GM11168 (cell line): ENCODE results near the gene KIAA1755.

Source experiments
- in situ Hi-C: fragments of 300-500 bp; cut with MboI; formaldehyde crosslinking; loops from one replicate; pipeline ENCODE4 v1.12.0; 2022; ENCODE audit warnings: low sequenced_read_pairs; ENCODE audit not compliant: unreplicated experiment

KIAA1755 gene

DNA sequence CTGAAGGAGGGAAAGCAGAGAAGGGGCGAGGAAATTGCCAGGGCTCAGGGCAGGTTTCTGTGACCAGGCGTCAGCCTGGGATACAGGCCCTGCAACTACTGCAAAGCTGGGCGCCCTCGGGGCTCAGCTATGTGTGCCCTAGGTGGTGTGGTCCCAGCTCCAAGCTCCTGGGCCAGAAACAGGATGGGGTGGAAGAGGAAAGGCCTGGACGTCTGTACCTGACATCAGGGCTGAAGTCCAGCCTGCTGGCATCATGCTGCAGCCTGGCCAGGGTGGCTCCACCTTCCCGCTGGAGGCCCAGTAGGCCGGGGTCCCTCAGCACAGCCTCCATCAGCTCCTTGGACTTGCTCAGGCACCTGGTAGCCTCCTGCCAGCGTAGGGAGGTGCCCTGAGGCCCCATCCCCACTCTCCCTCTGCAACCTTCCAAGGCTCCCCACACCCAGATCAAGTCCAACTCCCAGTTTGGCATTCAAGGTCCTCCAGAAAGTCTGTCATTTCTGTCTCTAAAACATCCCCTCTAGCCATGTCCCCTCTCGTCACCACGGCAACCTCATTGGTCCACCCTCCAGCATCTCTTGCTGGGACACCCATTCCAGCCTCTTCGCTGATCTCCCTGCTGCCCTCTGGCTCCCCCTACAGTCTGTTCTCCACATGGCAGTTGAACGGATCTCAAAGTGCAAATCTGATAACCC, 38.2 kb downstream of the KIAA1755 start:
- in situ Hi-C loops, result no loop called here

DNA sequence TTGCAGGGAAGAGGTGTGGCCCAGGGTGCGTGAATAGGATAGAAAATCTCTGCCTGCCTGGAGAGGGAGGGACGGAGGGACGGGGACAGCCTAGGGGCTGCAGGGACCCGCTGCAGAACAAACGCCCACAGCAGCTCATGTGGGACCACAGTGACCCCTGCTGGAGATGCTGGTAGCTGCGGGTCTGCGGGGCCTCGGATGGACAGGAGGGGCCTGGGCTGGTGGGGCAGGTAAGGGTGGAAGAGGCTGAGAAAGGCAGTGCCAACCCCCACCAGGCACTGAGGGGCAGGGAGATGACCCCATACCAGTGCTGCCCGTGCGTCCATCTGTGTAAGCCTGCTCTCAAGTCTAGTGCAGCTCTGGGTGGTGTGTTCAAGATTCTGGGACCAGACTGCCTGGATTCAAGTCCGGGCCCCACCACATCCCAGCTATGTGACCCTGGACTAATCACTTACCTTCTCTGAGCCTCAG, 39.4 kb downstream of the KIAA1755 start:
- in situ Hi-C loops, result no loop called here

DNA sequence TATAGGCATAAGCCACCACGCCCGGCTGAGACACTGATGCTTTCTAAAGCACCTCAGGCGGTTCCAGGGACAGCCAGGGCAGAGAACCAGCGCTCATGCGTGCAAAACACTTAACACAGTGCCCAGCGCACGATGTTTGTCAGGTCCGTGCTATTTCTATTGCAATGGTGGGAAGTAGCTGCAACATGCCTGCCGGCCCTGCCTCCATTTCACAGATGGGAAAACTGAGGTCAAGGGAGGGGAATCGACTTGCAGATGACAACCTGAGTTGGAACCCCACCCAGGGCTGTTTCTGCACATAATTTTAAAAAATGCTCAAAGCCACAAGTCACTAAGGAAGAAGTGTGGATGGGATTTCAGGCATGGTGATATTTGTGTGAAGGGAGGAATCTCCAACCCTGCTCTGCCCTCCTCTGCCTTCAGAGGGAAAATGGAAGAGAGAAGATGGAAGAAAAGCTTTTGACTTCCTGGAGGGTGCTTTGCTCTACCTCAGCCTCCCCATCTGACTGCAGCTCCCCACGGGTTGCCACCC, 39.9 kb downstream of the KIAA1755 start:
- in situ Hi-C loops, result no loop called here

DNA sequence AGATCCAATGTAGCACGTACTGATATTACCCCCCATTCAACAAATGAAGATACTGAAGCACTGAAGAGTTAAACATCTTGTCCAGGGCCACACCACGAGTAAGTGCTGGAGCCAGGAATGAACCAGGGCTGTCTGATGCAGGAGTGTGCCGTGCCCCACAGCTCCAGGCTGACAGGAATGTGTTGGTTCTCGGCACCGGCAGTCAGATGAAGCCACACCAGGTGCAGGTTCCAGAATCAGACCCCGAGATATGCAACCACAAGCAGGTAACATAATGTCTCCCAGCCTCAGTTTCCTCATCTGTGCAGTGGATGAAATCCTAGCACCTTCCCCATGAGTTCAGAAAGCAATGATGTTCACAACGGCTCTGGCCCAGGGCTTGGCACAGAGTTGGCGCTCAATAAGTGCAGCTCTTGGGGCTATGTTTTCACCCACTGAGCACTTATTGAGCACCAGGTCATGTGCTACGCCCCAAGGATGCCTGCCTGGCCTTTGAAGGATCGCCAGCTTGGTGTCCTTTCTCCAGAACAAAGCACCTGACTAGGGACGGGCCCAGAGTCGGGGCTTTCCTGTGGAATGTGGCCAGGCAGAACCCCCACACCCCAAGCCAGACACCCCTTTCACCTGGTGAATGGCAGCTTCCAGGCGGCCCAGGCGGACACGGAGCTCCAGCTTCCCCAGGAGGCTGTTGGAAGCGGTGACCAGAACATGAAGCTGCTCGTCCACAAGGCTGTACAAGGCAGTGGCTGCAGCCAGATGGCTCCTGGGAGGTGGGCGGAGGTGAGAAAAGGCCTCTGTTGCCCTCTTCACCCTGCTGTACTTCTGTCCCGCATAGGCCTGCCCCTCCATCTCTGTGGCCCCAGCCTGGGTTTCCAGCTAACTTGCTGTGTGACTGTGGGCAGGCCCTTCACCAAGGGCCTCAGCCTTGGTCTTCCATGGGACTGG, 41.3 kb downstream of the KIAA1755 start:
- in situ Hi-C loops, result no loop called here

DNA sequence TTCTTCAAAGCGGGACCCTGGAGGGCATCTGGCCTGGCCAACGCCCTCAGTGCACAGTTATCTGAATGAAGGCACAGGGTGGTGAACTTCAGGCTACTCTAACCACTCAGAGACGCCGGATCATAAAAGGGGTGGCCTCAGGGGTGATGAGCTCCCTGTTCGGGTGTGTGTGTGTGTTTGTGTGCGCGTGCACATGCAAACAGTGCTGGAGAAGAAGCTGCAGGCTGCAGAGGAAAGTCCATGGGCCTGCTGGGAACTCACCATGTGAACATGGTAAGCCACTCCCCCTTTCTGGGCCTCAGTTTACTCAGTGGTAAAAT, 42.0 kb downstream of the KIAA1755 start:
- in situ Hi-C loops, result no loop called here

DNA sequence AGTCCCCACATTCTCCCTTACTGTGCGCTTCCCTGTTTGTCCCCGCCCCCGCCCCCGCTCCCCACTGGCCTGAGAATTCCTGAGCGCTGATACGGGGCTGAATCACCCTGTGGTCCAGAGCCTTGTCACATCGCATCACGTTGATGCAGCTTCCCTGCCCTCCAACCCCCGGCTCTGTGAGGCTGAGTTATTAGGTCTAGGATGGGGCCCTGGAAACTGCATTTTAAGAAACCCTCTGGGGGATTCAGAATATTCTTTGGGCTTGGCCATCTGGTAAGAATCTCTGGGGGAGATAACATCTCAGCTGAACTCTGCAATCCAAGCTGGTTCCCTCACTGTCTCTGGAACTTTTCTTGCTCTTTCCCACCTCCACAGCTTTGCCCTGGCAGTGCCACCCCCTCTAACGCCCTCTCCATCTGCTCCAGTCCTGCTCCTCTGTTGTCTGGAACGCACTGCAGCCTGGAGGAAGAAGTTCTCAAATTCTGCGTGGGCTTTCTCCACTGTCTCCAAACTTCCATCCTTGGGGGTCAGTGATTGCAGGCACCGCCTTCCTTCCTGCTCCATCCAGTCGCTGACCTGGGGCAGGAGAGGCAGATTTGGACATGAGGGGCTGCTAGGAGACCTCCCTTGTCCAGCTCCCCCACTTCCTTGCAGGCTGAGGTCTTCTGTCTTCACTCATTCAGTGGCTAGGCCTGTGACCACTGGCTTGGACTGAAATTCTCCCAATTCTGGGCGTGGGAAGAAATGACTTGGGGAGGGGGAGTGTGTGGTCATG, 42.6 kb downstream of the KIAA1755 start:
- in situ Hi-C loops, result no loop called here

DNA sequence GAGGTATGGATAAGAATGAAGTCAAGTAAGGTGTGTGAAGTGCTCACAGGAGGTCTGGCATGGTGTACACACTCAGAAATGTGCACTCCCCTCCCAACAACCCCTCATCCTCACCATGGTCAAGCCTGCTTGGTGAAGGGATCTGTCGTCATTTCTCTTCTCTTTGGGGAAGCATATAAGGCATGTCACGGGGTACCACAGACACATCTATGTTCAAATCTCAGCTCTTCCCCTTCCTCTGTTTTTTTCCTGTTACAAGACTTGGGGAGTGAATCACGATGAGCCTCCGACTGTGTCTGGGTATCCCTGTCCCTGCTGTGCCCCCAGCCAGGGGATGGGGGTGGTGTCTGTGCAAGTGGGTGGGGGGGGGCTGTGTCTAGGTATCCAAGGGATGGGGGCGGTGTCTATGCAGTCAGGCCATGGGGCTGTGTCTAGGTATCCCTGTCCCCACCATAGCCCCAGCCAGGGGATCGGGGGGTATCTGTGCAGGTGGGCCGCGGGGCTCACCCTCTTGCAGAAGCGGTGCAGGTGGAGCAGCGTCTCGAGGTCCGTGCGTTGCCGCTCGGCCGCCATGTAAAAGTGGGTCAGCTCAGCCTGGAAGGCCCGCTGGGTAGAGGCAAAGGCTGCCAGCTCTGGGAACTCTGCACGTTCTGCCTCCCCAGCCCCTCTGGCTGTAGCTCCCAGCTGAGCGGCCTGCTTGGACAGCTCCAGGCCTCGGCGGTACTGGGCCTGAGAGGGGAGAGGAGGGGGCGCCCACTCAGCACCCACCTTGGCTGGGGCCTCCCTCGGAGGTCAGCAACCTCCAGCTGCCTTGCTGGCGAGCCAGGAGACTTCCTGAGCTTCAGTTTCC, 43.6 kb downstream of the KIAA1755 start:
- in situ Hi-C loops, result no loop called here

DNA sequence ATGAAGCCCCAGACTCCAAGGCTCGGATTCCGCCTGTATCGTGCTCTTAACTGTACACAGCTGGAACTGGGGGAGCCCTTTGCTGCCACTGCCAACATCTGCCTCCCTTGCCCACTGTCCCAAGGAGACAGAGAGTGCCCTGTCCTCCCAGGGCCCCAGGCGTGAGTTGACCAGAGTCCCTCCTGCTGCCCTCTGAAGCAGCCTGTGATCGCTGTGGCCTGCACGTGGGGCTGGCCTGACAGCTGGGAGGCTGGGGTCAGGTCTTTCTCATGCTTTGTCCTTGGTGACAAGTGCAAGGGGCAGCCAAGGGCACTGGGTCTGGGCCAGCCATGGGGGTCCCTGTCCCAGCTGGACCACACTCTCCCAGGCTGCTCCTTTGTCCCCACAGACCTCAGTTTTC, 44.3 kb downstream of the KIAA1755 start:
- in situ Hi-C loops, result no loop called here

DNA sequence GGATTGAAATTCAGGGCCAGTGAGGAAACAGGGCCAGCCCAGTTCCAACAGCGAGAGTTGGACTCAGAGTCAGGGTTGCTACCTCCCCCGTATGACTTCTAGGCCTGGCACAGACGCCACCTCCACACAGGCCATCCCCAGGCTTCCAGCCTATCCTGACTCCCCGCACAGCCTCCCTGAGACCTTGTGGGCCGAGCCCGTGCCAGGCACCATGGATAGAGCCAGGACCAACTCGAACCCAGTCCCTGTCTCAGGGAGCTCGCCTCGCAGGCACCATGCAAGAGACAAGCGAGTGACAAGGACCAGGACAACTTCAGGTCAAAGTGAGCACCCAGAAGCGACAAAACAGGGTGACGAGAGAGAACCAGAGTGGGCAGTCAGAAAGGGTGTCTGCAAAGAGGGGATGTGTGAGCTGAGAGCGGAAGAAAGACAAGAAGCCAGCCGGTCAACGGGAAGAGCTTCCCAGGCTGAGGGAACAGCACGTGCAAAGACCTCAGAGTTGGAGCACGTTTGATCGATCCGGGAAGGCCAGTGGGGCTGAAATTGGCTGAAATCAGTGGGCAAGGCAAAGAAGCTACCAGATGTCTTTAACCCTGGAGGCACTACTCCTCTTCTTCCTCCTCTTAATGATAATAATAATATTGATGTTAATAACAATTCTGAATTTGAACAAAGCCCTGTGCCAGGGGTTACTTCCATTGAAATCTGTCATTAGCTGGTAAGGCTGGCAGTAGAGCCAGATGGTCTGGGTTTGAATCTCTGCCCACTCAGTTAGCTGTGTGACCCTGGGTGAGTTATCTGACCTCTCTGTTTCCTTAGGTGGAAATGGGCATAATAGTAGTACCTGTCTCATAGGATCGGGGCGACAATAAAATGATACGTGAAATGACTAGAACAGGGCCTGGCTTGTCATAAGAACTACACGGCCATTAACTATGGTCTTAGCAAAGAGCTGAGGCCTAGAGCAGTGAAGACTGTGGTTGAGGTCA, 45.0 kb downstream of the KIAA1755 start:
- in situ Hi-C loops, result no loop called here

DNA sequence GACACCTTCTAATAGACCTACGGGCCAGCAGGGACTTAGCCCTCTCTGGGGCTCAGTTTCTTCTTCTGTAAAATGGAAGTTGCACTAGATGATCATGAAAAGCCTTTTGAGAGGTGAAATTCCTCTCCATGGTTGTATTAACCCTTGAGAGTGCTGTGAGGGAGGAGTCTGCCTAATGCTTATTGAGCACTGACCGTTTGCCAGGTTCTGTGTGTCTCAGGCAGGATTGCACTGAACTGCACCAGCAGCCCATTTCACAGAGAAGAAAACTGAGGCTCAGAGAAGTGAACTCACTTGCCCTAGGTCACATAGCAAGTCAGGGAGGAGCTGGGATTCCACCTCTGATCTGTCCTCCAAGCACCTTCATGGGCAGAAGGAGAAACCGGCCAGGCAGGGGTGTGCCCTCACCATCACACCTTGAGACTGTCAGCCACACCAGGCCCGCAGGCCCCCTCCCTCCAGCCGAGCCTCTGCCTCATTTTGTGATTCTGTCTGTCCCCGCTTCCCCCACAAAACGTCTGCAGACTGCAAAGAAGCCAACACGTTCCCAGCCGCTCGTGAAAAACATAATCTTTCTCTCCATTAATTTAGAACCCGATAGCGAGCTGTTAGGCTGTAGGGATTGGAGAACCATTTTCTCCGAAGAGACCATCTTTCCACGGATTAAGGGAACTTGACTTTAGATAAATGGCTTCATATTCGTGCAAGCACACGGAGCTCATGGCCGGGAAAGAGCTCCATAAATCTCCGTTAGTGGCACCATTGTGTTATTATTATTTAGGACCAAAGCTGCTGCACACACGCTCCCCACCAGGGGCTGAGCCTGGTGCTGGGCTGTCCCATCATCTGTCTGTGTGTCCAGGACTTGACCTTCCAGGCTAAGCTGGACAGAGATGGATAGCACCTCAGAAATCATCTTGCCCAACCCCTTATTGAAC, 46.0 kb downstream of the KIAA1755 start:
- in situ Hi-C loops, result loop anchor here (5.0 kb wide), 1 partner anchor 162 kb away; no protein-coding TSS in a partner anchor

DNA sequence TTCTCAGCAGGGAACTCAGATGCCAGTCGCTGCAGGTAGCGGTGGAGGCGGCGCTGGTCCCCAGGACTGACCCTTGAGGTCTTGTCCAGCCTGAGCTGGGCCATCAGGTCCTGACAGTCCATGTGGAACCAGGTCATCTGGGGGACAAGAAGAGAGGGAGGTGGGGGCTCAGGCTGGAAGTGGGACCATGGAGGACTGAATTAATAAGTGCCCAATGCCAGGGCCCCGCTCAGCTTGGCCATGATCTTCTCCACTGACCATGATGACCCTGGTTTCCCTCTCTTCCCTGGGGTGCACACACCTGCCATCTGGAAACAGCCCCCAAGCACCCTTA, 47.0 kb downstream of the KIAA1755 start:
- in situ Hi-C loops, result loop anchor here (5.0 kb wide), 1 partner anchor 161 kb away; no protein-coding TSS in a partner anchor

DNA sequence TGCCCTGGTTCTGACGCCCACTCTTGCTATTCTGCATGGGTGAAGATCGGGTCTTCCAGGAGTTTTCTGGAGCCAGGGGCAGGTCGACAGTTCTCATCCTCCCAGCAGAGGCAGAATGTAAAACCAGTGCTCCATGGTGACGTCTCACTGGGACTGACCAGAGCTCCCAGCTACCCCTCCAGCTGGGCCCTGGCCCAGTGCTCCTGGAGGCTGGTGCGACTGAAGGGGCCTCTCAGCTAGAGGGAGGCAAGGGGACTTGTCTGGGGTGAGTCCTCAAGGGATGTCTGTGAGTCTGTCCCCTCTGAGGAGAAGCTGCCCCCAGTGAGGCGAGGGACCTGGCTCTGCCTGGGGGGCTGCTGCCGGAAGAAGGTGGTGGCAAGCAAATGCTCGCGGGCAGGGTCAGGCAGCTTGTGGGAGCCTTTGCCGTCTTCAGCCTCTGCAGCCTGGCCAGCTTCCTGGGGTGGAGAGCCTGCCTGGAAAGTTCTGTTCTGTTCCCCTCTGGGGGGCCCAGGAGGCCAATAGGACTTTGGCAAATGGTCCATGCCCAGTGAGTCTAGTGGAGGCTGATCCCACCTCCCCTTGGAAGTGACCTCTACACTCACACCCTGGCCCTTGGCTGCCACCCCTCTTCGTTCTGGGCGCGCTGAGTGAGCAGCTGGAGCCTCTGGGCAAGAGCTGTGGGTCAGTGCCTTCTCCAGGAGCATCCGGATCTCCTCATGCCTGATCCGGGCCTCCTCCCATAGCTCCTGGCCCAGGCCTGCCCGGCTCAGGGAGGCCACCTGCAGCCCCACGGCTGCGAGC, 47.5 kb downstream of the KIAA1755 start:
- in situ Hi-C loops, result loop anchor here (5.0 kb wide), 1 partner anchor 161 kb away; no protein-coding TSS in a partner anchor

DNA sequence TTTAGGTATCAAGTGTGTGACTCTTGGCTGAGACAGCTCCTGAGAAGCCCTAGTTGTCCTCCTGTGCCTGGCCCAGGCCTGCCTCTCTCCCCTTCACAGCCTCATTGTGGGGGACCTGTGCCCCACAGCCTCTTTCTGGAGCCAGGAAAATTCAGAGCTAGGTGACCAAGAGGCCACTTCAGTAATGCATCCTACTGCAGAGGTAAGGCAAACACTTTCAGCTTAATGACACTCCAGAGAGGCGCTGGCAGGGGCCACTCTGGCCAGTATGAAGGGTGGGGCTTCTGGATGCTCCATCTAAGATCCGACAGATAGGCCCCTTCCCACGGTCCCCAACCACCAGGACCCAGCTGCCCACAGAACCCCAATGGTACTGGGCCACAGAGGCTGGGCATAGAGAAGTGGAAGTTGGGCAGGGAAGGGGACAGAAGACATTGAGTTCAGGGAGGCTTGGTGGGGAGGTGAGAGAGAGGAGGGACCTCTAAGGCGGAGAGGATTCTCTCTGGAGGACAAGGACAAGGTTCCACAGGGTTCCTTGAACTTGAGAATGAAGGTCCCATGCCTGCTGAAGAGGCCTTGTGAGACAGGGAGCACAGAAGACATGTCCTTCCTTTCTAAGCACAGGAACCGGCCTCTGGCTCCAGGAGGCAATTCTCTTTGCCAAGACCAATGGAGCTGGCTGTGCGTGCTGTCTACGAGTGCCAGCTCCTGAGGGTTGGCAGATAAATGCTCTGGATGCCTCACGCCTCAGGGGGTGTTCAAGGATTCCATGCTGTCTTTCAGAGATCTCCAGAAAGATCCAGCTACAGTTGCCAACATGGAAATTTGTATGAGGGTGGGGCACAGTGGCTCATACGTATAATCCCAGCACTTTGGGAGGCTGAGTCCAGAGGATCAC, 49.1 kb downstream of the KIAA1755 start:
- in situ Hi-C loops, result loop anchor here (5.0 kb wide), 1 partner anchor 159 kb away; no protein-coding TSS in a partner anchor

DNA sequence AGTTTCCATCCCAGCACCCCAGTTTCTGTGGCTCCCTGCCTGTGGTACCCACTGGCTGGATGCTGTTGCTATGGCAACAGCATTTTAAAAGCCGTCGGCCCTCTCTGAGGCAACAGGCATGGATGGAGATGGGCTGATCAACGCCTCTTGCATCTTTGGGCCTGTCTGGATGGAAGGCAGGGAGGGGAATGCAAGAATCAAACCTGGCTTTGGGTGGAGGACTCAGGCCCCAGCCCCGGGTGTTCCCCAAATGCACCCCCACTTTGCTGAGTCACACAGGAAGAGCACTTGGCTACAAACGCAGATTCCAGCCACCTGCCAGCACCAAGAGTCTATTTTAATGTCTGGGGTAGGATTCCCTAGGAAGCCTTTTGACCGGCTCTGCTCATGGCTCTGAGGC, 49.8 kb downstream of the KIAA1755 start:
- in situ Hi-C loops, result loop anchor here (5.0 kb wide), 1 partner anchor 158 kb away; no protein-coding TSS in a partner anchor

DNA sequence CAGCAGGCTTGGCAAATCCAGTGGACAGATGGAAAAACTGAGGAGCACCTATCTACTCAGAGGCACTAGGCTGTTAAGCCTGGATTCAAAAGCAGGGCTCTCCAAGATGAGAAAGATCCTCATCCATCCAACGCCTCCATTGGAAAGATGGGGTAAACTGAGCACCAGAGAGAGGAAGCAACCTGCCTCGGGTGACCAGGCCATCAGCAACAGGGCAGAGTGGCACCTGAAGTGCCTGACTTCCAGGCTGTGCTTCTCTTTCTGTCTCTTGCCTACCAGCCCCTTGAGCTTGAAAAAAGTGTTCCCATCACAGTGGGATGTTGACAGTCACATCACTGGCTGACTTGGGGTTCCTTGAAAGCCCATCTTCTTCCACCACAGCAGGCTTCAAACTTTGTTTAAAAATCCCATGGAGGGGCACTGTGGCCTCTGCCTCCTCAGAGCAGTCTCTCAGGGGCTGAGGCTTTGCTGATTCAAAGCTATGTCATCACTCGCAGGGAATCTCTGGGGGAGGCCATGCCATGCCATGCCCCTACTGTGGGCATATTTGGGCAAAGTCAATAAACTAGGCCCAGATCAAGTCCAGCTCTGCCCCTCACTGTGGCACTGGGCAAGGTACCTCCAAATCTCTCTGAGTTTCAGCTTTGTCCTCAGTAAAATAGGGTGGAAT, 50.7 kb downstream of the KIAA1755 start:
- in situ Hi-C loops, result loop anchor here (5.0 kb wide), 1 partner anchor 158 kb away; no protein-coding TSS in a partner anchor
